ENCODE measurements around the gene CYB5D1.

CYB5D1 gene

DNA sequence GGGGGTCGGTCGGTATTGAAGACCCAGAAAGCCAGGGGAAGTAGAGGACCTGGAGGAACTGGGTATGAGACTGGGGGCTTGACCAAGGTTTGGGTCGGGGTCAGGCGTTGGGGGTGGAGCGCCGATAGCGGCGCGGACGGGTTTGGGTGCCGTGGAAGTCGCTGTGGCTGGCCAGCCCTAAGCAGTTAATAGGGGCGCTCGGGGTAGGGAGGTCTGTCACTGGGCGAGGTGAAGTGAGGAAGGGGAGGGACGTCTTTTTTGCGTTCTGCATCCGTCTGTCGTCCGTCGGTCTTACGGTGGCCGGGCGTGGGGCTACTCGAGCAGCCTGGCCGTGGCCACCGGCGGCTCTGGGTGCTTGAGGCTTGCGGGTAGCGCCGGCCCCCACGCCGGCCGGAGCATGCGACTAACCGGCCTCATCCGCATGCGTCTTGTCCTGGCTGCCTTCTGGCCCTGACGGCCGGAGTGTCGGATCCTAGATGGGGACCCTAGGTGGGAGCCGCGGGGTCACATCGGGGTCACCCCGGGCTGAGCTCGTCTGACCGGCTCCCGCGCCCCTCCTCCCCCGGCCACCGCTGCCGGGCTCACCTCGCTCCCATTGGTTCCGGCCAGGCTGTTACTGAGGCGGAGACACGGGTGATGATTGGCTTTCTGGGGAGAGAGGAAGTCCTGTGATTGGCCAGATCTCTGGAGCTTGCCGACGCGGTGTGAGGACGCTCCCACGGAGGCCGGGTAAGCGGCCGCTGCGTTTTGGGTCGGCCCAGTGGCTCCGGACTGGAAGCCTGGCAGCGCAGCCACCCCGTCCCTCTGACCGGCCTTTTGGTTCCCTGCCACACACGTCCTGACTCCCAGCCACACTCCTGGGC, 13.3 kb upstream of the CYB5D1 start:
- DNase-seq (ENCODE audit: low read depth in 1 of 2, low spot score in 1 of 2), result peak; percentile 46 to 75

- DNase-seq (ENCODE audit: low read depth in 1 of 2, low spot score in 1 of 2), result no peak
These were observed 12.3 kb upstream of the CYB5D1 start for GRCh38 chr17:7845359-7846062.

DNA sequence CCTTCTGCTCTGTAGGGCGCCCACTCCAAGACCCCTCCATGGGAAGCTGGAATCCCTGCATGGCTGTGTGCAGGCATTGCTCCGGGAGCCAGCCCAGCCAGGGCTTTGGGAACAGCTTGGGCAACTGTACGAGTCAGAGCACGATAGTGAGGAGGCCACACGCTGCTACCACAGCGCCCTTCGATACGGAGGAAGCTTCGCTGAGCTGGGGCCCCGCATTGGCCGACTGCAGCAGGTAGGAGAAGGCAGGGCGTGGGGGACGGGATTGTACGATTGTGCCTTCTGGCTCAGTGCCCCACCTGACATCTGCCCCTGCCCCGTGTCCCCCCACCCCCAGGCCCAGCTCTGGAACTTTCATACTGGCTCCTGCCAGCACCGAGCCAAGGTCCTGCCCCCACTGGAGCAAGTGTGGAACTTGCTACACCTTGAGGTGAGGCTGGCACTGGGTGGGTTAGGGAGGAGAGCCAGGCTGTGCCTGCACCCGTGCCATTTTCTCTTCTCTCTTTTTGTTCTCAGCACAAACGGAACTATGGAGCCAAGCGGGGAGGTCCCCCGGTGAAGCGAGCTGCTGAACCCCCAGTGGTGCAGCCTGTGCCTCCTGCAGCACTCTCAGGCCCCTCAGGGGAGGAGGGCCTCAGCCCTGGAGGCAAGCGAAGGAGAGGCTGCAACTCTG, 11.6 kb upstream of the CYB5D1 start:
- DNase-seq (ENCODE audit: low read depth in 1 of 2, low spot score in 1 of 2), result no peak

- DNase-seq (ENCODE audit: low read depth in 1 of 2, low spot score in 1 of 2), result no peak
These were observed 10.8 kb upstream of the CYB5D1 start for GRCh38 chr17:7846765-7847661.

DNA sequence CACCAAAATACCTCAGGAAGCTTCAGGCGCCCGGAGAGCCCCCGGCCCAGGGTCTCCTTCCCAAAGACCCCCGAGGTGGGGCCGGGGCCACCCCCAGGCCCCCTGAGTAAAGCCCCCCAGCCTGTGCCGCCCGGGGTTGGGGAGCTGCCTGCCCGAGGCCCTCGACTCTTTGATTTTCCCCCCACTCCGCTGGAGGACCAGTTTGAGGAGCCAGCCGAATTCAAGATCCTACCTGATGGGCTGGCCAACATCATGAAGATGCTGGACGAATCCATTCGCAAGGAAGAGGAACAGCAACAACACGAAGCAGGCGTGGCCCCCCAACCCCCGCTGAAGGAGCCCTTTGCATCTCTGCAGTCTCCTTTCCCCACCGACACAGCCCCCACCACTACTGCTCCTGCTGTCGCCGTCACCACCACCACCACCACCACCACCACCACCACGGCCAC, 9.6 kb upstream of the CYB5D1 start:
- no peak for DNase-seq (ENCODE audit: low read depth in 1 of 2, low spot score in 1 of 2)

DNA sequence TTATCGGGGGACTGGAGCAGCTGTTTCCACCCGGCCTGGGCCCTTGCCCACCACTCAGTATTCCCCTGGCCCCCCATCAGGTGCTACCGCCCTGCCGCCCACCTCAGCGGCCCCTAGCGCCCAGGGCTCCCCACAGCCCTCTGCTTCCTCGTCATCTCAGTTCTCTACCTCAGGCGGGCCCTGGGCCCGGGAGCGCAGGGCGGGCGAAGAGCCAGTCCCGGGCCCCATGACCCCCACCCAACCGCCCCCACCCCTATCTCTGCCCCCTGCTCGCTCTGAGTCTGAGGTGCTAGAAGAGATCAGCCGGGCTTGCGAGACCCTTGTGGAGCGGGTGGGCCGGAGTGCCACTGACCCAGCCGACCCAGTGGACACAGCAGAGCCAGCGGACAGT, 9.1 kb upstream of the CYB5D1 start:
- DNase-seq (ENCODE audit: low read depth in 1 of 2, low spot score in 1 of 2), result no peak

- no peak for DNase-seq (ENCODE audit: low read depth in 1 of 2, low spot score in 1 of 2)
These were observed 8.6 kb upstream of the CYB5D1 start for GRCh38 chr17:7849130-7849750.

DNA sequence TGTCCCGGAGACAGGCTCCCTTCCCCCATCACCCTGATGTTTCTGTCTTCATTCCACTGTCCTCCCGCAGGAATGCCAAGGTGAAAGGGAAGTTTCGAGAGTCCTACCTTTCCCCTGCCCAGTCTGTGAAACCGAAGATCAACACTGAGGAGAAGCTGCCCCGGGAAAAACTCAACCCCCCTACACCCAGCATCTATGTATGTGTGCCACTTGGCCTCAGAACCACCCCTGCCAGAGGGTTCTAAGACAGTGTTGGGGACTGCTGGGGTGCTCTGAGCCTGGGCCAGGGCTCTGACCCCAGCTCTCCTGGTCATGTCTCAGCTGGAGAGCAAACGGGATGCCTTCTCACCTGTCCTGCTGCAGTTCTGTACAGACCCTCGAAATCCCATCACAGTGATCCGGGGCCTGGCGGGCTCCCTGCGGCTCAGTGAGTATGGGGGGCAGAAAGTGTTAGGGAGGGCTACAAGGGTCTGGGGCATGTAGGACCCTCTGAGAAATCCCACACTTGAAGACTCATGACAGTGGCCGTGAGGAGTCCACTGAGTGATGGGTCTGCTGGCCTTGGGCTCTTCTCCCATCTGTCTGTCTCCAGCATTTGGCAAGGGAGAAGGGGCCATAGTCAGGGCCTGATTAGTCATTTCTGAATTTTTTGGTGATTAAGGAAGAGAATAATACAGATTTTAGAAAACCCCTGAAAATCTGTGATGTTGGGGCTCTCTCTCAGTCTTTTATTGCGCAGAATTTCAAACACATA, 7.9 kb upstream of the CYB5D1 start:
- DNase-seq (ENCODE audit: low read depth in 1 of 2, low spot score in 1 of 2), result no peak

DNA sequence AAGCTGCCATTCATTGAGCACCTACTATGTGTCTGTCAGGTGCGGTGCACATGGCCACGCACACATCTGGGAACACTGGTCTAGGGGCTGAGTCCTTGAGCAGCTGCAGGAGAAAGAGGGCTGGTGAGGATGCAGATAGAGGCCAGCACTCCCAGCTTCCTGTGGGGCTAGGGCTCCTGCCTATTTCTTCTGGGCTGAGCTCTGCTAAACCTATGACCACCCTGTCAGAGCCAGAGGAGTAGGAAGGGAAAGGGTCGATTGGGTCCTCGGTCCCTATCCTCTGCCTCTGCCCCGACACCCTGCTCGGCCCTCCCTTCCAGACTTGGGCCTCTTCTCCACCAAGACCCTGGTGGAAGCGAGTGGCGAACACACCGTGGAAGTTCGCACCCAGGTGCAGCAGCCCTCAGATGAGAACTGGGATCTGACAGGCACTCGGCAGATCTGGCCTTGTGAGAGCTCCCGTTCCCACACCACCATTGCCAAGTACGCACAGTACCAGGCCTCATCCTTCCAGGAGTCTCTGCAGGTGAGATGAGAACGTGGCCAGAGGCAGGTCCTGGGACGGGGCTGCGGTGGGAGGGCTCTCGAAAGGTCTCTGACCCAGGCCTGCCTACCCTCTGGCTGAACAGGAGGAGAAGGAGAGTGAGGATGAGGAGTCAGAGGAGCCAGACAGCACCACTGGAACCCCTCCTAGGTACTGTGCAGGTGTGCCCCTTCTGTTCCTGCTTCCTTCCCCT, 6.9 kb upstream of the CYB5D1 start:
- DNase-seq (ENCODE audit: low read depth in 1 of 2, low spot score in 1 of 2), result no peak

GRCh38 chr17:7851438-7852261, 6.2 kb upstream of the CYB5D1 start:
- peak; percentile 87 to 89 for DNase-seq (ENCODE audit: low read depth in 1 of 2, low spot score in 1 of 2)

GRCh38 chr17:7852262-7852670, 5.5 kb upstream of the CYB5D1 start:
- no peak for DNase-seq (ENCODE audit: low read depth in 1 of 2, low spot score in 1 of 2)

GRCh38 chr17:7852919-7853690, 4.7 kb upstream of the CYB5D1 start:
- DNase-seq (ENCODE audit: low read depth in 1 of 2, low spot score in 1 of 2), result no peak

- no peak for DNase-seq (ENCODE audit: low read depth in 1 of 2, low spot score in 1 of 2)
These were observed 4.1 kb upstream of the CYB5D1 start for GRCh38 chr17:7853691-7854038.

DNA sequence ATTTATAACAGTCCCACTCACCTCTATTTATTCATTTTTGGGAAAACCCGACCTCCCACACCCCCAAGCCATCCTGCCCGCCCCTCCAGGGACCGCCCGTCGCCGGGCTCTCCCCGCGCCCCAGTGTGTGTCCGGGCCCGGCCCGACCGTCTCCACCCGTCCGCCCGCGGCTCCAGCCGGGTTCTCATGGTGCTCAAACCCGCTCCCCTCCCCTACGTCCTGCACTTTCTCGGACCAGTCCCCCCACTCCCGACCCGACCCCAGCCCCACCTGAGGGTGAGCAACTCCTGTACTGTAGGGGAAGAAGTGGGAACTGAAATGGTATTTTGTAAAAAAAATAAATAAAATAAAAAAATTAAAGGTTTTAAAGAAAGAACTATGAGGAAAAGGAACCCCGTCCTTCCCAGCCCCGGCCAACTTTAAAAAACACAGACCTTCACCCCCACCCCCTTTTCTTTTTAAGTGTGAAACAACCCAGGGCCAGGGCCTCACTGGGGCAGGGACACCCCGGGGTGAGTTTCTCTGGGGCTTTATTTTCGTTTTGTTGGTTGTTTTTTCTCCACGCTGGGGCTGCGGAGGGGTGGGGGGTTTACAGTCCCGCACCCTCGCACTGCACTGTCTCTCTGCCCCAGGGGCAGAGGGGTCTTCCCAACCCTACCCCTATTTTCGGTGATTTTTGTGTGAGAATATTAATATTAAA, 3.6 kb upstream of the CYB5D1 start:
- no peak for DNase-seq (ENCODE audit: low read depth in 1 of 2, low spot score in 1 of 2)

DNA sequence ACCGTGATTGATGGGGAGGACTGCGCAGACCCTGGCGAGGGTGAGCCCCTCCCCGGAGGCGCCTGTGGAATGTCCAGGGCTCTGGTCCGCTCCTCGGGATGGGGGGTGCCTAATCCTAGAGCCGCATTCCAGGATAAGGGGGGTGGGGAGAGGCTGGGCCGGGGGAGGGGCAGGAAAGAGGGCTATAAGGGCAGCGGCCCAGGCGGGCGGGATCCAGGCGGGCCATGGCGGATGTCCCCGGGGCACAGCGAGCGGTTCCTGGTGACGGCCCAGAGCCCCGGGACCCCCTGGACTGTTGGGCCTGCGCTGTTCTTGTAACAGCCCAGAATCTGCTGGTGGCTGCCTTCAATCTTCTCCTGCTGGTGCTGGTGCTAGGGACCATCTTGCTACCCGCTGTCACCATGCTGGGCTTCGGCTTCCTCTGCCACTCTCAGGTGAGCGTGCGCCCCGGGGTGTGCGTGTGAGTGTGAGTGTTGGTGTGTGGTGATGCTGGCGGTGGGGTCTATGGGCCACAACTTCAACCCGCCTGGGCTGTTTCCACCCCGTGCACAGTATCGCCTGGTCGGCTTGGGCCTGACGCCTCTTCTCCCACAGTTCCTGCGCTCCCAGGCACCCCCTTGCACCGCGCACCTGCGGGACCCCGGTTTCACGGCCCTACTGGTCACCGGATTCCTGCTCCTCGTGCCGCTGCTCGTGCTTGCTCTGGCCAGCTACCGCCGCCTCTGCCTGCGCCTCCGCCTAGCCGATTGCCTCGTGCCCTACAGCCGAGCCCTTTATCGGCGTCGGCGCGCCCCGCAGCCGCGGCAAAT, 2.7 kb upstream of the CYB5D1 start, which contains the start of gene TMEM88:
Gene TMEM88, plus strand, starts transcription at position 216 of the 809 bp plus-strand sequence. Its CDS starts 9 bp downstream, at position 225.
- no peak for DNase-seq (ENCODE audit: low read depth in 1 of 2, low spot score in 1 of 2)

DNA sequence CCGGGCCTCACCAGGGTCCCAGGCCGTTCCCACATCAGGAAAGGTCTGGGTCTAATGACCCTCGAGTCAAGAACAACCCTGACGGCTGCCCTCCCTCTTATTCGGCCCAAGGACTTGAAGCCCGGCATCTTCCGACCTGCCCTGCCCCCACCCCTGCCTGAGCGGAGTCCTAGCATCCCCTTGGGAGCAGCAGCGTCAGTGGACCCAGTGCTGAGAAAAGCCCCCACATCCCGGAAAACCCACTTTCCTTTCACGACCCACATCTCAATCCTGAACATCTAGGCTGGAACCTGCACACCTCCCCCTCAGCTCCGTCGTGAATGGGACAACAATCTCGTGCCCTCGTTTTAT, 2.2 kb upstream of the CYB5D1 start:
- DNase-seq (ENCODE audit: low read depth in 1 of 2, low spot score in 1 of 2), result no peak

Measured in activated T-helper 1 cell treated with anti-CD3 and anti-CD28 coated beads, Interleukin-2, amount 50 U/mL, for 16 hours (primary cell).